ENCODE measurements around the gene ZNF207. TPM values are rescaled to one million over a fixed set of nuclear protein-coding genes. Genes with fewer than 3 reads are reported as not detected.

The ZNF207 gene
- total and polyA plus RNA-seq, 2 donors from 2014 or later = 54.3 to 150 TPM

DNA sequence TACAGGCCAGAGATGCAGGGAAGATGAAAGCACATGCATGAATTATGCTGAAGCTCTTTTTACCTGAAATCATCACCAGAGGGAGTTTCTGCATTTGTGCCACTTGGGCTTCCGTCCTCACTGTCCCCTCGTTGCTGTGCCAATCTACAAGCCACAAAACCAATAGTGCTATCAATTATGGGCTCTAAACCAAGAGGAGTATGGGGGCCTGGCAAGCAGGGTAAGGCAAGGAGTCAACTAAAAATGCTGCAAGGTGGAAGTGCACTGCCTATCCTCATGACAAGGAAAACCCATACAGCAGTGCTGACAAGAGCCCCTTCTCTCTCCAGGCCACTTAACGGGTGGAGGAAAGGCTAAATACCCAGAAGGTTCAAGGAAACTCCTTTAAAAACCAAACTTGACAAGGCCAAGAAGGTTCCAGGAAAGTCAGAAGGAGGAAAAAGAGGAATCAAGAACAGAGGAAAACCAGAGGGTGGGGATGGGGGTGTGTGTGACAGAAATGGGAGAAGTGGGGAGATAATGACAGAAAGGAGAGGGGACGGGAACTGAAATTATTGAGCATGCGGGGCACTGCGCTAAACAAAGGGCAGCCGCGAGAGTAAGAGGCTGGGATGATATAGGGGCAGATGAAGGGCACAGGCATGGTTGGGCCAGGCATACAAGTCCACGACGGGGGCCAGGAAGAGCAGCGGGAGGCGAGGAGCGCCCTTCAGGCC, 8.7 kb upstream of the ZNF207 start:
- DNase-seq (peak in 2 of 5 donors; percentile 44 to 47), FAIRE-seq (no peak)
- Histone ChIP-seq H3K4me1 (ENCODE audit: control insufficient read depth in 2 of 3, insufficient read depth in 2 of 3, low read depth in 1 of 3, low read length in 3 of 3) (peaks cover 0 to 6% (median 3%) of the 10 kb centered on the region in 3 donors), H3K36me3 (ENCODE audit: control insufficient read depth in 2 of 3, insufficient read depth in 3 of 3, low read length in 3 of 3) (no peaks in the 10 kb centered on the region), H3K27ac (ENCODE audit: low read depth in 2 of 2, low read length in 2 of 2) (peak overlapping the region in 1 of 2 donors; percentile 69), H3K9ac (ENCODE audit: low read length in 3 of 3) (peak overlapping the region; percentile 47 to 72 (median 54)), H3K4me3 (ENCODE audit: low read length in 3 of 3) (peak overlapping the region; percentile 69 to 82 (median 78)), H3K27me3 (ENCODE audit: control insufficient read depth, insufficient read depth, low read length) (no peaks in the 10 kb centered on the region), H3K9me3 (ENCODE audit: control insufficient read depth in 2 of 3, insufficient read depth in 1 of 3, low read length in 3 of 3) (no peaks in the 10 kb centered on the region)
- intact Hi-C loops (cut with DNase I) = no loop called here
- peak; percentile 24 for TF ChIP-seq CTCF (IDR thresholded peaks at IDR 0.05; ENCODE audit: borderline replicate concordance, extremely low read depth, insufficient read depth)

- TF ChIP-seq CTCF (IDR thresholded peaks at IDR 0.05; ENCODE audit: borderline replicate concordance, extremely low read depth, insufficient read depth) = no peak
- intact Hi-C loops (cut with DNase I) = no loop called here
- Histone ChIP-seq H3K27ac (ENCODE audit: low read depth in 2 of 2, low read length in 2 of 2) (peak within 1 kb of the TSS; percentile 68 to 75), H3K9ac (ENCODE audit: low read length in 3 of 3) (peak within 1 kb of the TSS; percentile 47 to 77 (median 54)), H3K4me3 (ENCODE audit: low read length in 3 of 3) (peak within 1 kb of the TSS; percentile 69 to 82 (median 78)), H3K36me3 (ENCODE audit: control insufficient read depth in 2 of 3, insufficient read depth in 3 of 3, low read length in 3 of 3) (no peaks in the 10 kb centered on the region), H3K9me3 (ENCODE audit: control insufficient read depth in 2 of 3, insufficient read depth in 1 of 3, low read length in 3 of 3) (no peaks in the 10 kb centered on the region), H3K4me1 (ENCODE audit: control insufficient read depth in 2 of 3, insufficient read depth in 2 of 3, low read depth in 1 of 3, low read length in 3 of 3) (peaks cover 0 to 6% (median 3%) of the 10 kb centered on the region in 3 donors), H3K27me3 (ENCODE audit: control insufficient read depth, insufficient read depth, low read length) (no peaks in the 10 kb centered on the region)
- FAIRE-seq (no peak), DNase-seq (peak; percentile 81 to 92 (median 88))
Measured at GRCh38 chr17:32341857-32342602, 7.9 kb upstream of the ZNF207 start, which contains the start of gene C17orf75. Gene C17orf75 (minus strand): TSS chr17:32342173. CDS start chr17:32342139, 34 bp downstream.

- no peaks in the 10 kb centered on the region for H3K9me3 ChIP-seq (ENCODE audit: control insufficient read depth in 2 of 3, insufficient read depth in 1 of 3, low read length in 3 of 3)
- DNase-seq (no peak), FAIRE-seq (no peak)
- no peaks in the 10 kb centered on the region for H3K36me3 ChIP-seq (ENCODE audit: control insufficient read depth in 2 of 3, insufficient read depth in 3 of 3, low read length in 3 of 3)
- peak overlapping the region in 2 of 3 donors; percentile 78 to 82 for H3K4me3 ChIP-seq (ENCODE audit: low read length in 3 of 3)
- peak overlapping the region in 1 of 3 donors; percentile 77 for H3K9ac ChIP-seq (ENCODE audit: low read length in 3 of 3)
- H3K27ac ChIP-seq (ENCODE audit: low read depth in 2 of 2, low read length in 2 of 2) = no peak overlapping the region
- H3K4me1 ChIP-seq (ENCODE audit: control insufficient read depth in 2 of 3, insufficient read depth in 2 of 3, low read depth in 1 of 3, low read length in 3 of 3) = peaks cover 0 to 6% (median 3%) of the 10 kb centered on the region in 3 donors
- no peaks in the 10 kb centered on the region for H3K27me3 ChIP-seq (ENCODE audit: control insufficient read depth, insufficient read depth, low read length)
- intact Hi-C loops (cut with DNase I) = no loop called here
- TF ChIP-seq CTCF (IDR thresholded peaks at IDR 0.05; ENCODE audit: borderline replicate concordance, extremely low read depth, insufficient read depth) = no peak
Measured at GRCh38 chr17:32342603-32343325, 7.2 kb upstream of the ZNF207 start.
